GM21526 (cell line): ENCODE measurements around the gene ITGA2.
"Not testable (repeated sequence)": the region's sequence is repeated elsewhere in the genome, so short reads cannot be mapped to it uniquely, and the experiment has no call there.

Experiments
- ATAC-seq: cut with Tn5 transposase; IDR thresholded peaks from one replicate; pipeline ENCODE4 v1.9.1; 2021; ENCODE audit warnings: moderate library complexity; ENCODE audit not compliant: unreplicated experiment, low FRiP score

ITGA2 gene

GRCh38 chr5:53090229-53090628 lies 101.1 kb downstream of the ITGA2 start:
- ATAC-seq: no peak

GRCh38 chr5:53091289-53091688 lies 102.1 kb downstream of the ITGA2 start:
- ATAC-seq: no peak

- ATAC-seq: no peak
These were observed 103.1 kb downstream of the ITGA2 start for GRCh38 chr5:53092242-53092641.

GRCh38 chr5:53095217-53095616 lies 106.1 kb downstream of the ITGA2 start:
- no peak for ATAC-seq

- no peak for ATAC-seq
These were observed 106.9 kb downstream of the ITGA2 start for GRCh38 chr5:53095931-53096525.

- ATAC-seq: no peak
These were observed 110.4 kb downstream of the ITGA2 start for GRCh38 chr5:53099546-53099945.

- no peak for ATAC-seq
These were observed 111.5 kb downstream of the ITGA2 start for GRCh38 chr5:53100606-53101005.

- no peak for ATAC-seq
These were observed 116.6 kb downstream of the ITGA2 start for GRCh38 chr5:53105611-53106300.

- ATAC-seq: peak; percentile 11
These were observed 119.9 kb downstream of the ITGA2 start for GRCh38 chr5:53109056-53109442.

GRCh38 chr5:53109443-53110127 lies 120.4 kb downstream of the ITGA2 start, which contains the start of gene MOCS2:
TSS of gene MOCS2 (minus strand) at chr5:53109757. CDS start at chr5:53107174, 2,583 bp downstream.
- ATAC-seq: peak; percentile 94

- peak; percentile 5 for ATAC-seq
These were observed 121.0 kb downstream of the ITGA2 start for GRCh38 chr5:53110156-53110555.

GRCh38 chr5:53111139-53111538 lies 122.0 kb downstream of the ITGA2 start:
- ATAC-seq: no peak

- not testable (repeated sequence) for ATAC-seq
These were observed 123.2 kb downstream of the ITGA2 start for GRCh38 chr5:53112307-53112706.

GRCh38 chr5:53112909-53113308 lies 123.8 kb downstream of the ITGA2 start:
- ATAC-seq: no peak

GRCh38 chr5:53113947-53114346 lies 124.8 kb downstream of the ITGA2 start:
- ATAC-seq: no peak

- ATAC-seq: no peak
These were observed 125.8 kb downstream of the ITGA2 start for GRCh38 chr5:53114988-53115387.

GRCh38 chr5:53116597-53116996 lies 127.4 kb downstream of the ITGA2 start:
- no peak for ATAC-seq

- no peak for ATAC-seq
These were observed 129.7 kb downstream of the ITGA2 start for GRCh38 chr5:53118879-53119278.

- ATAC-seq: no peak
These were observed 131.0 kb downstream of the ITGA2 start for GRCh38 chr5:53120165-53120564.

GRCh38 chr5:53123702-53124101 lies 134.6 kb downstream of the ITGA2 start:
- ATAC-seq: no peak

- ATAC-seq: no peak
These were observed 137.4 kb downstream of the ITGA2 start for GRCh38 chr5:53126521-53126920.

- ATAC-seq: no peak
These were observed 138.0 kb downstream of the ITGA2 start for GRCh38 chr5:53127107-53127506.
